Spleen (tissue), 13 donors: ENCODE data around the gene PPP2R3B. TPM values are rescaled to one million over a fixed set of nuclear protein-coding genes. Genes with fewer than 3 reads are reported as not detected.
A peak's percentile ranks its signal among the peaks of the same experiment; 100 is the strongest.

Source experiments
- DNase-seq: peaks from one replicate; pipeline ENCODE4 v3.0.0-alpha.2; 2020
- H3K27ac ChIP-seq, 8 donors: fragments of 200-600 bp; sonication (generic) in 7 of 8; 1 replicate in 4 of 8; 2 replicates in 4 of 8; pipeline versions ENCODE4 v1.5.0 to v1.8.0; 2016 to 2021; ENCODE audit warnings: inconsistent platforms in 4 of 8, mild to moderate bottlenecking in 4 of 8, moderate library complexity in 1 of 8
- H3K27me3 ChIP-seq, 7 donors: fragments of 200-600 bp; sonication (generic) in 6 of 7; replicated peaks in 1 of 7; 1 replicate in 4 of 7; 2 replicates in 3 of 7; pipeline versions ENCODE4 v1.5.0 to v1.8.0; 2016 to 2021; ENCODE audit warnings: inconsistent platforms in 3 of 7, mild to moderate bottlenecking in 1 of 7
- H3K36me3 ChIP-seq, 6 donors: fragments of 200-600 bp; sonication (generic) in 5 of 6; 1 replicate in 4 of 6; 2 replicates in 2 of 6; pipeline versions ENCODE4 v1.5.0 to v1.8.0; 2016 to 2021; ENCODE audit warnings: inconsistent platforms in 2 of 6
- H3K4me1 ChIP-seq, 6 donors: fragments of 200-600 bp; sonication (generic) in 5 of 6; 1 replicate in 3 of 6; 2 replicates in 3 of 6; pipeline versions ENCODE4 v1.5.0 to v1.8.0; 2016 to 2021; ENCODE audit warnings: inconsistent platforms in 3 of 6
- H3K4me3 ChIP-seq, 8 donors: fragments of 200-600 bp; sonication (generic) in 7 of 8; 1 replicate in 4 of 8; 2 replicates in 4 of 8; pipeline versions ENCODE4 v1.5.0 to v1.8.0; 2016 to 2021; ENCODE audit warnings: inconsistent platforms in 4 of 8, mild to moderate bottlenecking in 4 of 8, moderate library complexity in 2 of 8
- H3K9me3 ChIP-seq, 8 donors: fragments of 200-600 bp; sonication (generic) in 7 of 8; 1 replicate in 4 of 8; 2 replicates in 4 of 8; pipeline versions ENCODE4 v1.5.0 to v1.8.0; 2016 to 2021; ENCODE audit warnings: inconsistent platforms in 4 of 8
- CTCF ChIP-seq, 11 experiments: fragments of 200-600 bp in 7 of 11; fragments of 450-650 bp in 4 of 11; sonication (generic) in 4 of 11; IDR thresholded peaks in 8 of 11; conservative IDR thresholded peaks in 3 of 11; 1 replicate in 7 of 11; 2 replicates in 4 of 11; pipeline versions ENCODE4 v1.4.0 to v1.8.0; 2016 to 2021; ENCODE audit warnings: antibody characterized with exemption in 11 of 11, inconsistent platforms in 4 of 11, mild to moderate bottlenecking in 1 of 11
- POLR2A ChIP-seq, 3 donors: fragments of 450-650 bp; IDR thresholded peaks; one replicate each; pipeline ENCODE4 v1.5.1; 2017; ENCODE audit warnings: antibody characterized with exemption in 3 of 3, mild to moderate bottlenecking in 1 of 3
- POLR2AphosphoS5 ChIP-seq, 3 donors: sonication (generic); formaldehyde crosslinking; IDR thresholded peaks; one replicate each; pipeline ENCODE4 v1.5.1; 2017; ENCODE audit warnings: antibody characterized with exemption in 3 of 3
- WGBS, 5 donors: extraction: QIAGEN DNeasy Blood & Tissue Kit in 3 of 5; methylation state at CpG; one replicate each; pipeline versions ENCODE4 v1.1.5 to v1.1.7; 2013 to 2018; 5-methylcytosine and 5-hydroxymethylcytosine counted together
- intact Hi-C: fragments of 100-400 bp; cut with DNase I; formaldehyde crosslinking; loops from one replicate; pipeline ENCODE4 v1.15.0; 2023; ENCODE audit warnings: low total_unique reads
- long read RNA-seq, 2 donors: transcript quantifications; one replicate each; lab custom pipeline, GENCODE V29; 2026
- polyA plus RNA-seq, 3 donors: library from polyadenylated mRNA; stranded (reverse); fragments of 200-250 nt; gene quantifications; one replicate each; pipeline ENCODE4 v1.2.1, GENCODE V29; 2013
- total RNA-seq, 7 donors: library from RNA; depleted of rRNA in 3 of 7; stranded (reverse); fragments of >200 nt in 3 of 7; fragmentation: NEBNext Ultra II Directional in 4 of 7; extraction: Animal tissue kit (Norgen Biotek cat#: 25700) in 4 of 7; gene quantifications; one replicate each; pipeline versions ENCODE4 v1.1.0 to v1.2.1, GENCODE V29; 2016 to 2021
- donor health status: healthy with polysubstance abuse.
- donor health status: DM: no; HTN: no; CAD: no; lungs with moderate emphysema.
- donor health status: DM: no; HTN: no; CAD: no.
- donor health status: Bipolar disorder and iron deficiency.
- donor health status: healthy.
- donor health status: DM: no; HTN: no; CAD: no.
- donor health status: DM: yes; HTN: yes; CAD: no.

Gene PPP2R3B
- 10 to 100 TPM; 12.6 to 34.2 (median 24.4) TPM for total RNA-seq
- 10 to 100 TPM; 27.0 to 62.2 (median 45.8) TPM for polyA plus RNA-seq
- long read RNA-seq, donor 1, partial matches to known transcripts = 0 of 5 reads
- long read RNA-seq, donor 1, other reads (novel, unspliced or antisense) = 0 of 5 reads
- long read RNA-seq, donor 2, partial matches to known transcripts = 0 of 3 reads
- long read RNA-seq, donor 2, other reads (novel, unspliced or antisense) = 0 of 3 reads

GRCh38 chrX:386768-387575, at the start of gene PPP2R3B:
PPP2R3B (minus strand) TSS chrX:386907; CDS start chrX:386691, 216 bp downstream.
- Histone ChIP-seq H3K9me3 (no peaks in the 10 kb centered on the region), H3K27me3 (no peaks in the 10 kb centered on the region), H3K4me1 (peaks cover 3 to 22% (median 15%) of the 10 kb centered on the region in 6 donors), H3K36me3 (no peaks in the 10 kb centered on the region), H3K27ac (peak within 1 kb of the TSS; percentile 93 to 100 (median 98)), H3K4me3 (peak within 1 kb of the TSS; percentile 58 to 98 (median 85))
- intact Hi-C loops = no loop called here
- 0 to 1% (median 0%) methylated on average over 23 to 102 of the region's 102 CpGs for WGBS, 5 donors
- peak; percentile 100 for DNase-seq
- TF ChIP-seq CTCF (IDR thresholded peaks at IDR 0.05 in 8 of 11, conservative IDR thresholded peaks at IDR 0.05 in 3 of 11) = peak in 4 of 11 experiments; percentile 23 to 41 (median 38)
- peak; percentile 91 to 96 (median 92) for TF ChIP-seq POLR2AphosphoS5 (IDR thresholded peaks at IDR 0.05)
- TF ChIP-seq POLR2A (IDR thresholded peaks at IDR 0.05) = peak in 2 of 3 donors; percentile 24 to 87

- Histone ChIP-seq H3K36me3 (no peaks in the 10 kb centered on the region), H3K27me3 (peaks cover 0 to 24% (median 0%) of the 10 kb centered on the region in 7 donors), H3K4me1 (no peaks in the 10 kb centered on the region), H3K4me3 (no peak overlapping the region), H3K27ac (no peak overlapping the region), H3K9me3 (no peaks in the 10 kb centered on the region)
- TF ChIP-seq CTCF (IDR thresholded peaks at IDR 0.05 in 8 of 11, conservative IDR thresholded peaks at IDR 0.05 in 3 of 11) (no peak), POLR2AphosphoS5 (IDR thresholded peaks at IDR 0.05) (no peak), POLR2A (IDR thresholded peaks at IDR 0.05) (no peak)
- DNase-seq = peak; percentile 41
- intact Hi-C loops = no loop called here
- WGBS, 5 donors = 69 to 84% (median 72%) methylated on average over 28 to 29 of the region's 29 CpGs
Measured at GRCh38 chrX:435536-436122, 48.9 kb upstream of the PPP2R3B start.

GRCh38 chrX:434946-435345, 48.2 kb upstream of the PPP2R3B start:
- Histone ChIP-seq H3K4me3 (no peak overlapping the region), H3K36me3 (no peaks in the 10 kb centered on the region), H3K27ac (no peak overlapping the region), H3K9me3 (no peaks in the 10 kb centered on the region), H3K27me3 (peaks cover 0 to 24% (median 0%) of the 10 kb centered on the region in 7 donors), H3K4me1 (no peaks in the 10 kb centered on the region)
- intact Hi-C loops = no loop called here
- WGBS, 5 donors = 62 to 71% (median 65%) methylated on average over 17 of the region's 17 CpGs
- DNase-seq = peak; percentile 49
- TF ChIP-seq POLR2A (IDR thresholded peaks at IDR 0.05) (no peak), CTCF (IDR thresholded peaks at IDR 0.05 in 8 of 11, conservative IDR thresholded peaks at IDR 0.05 in 3 of 11) (no peak), POLR2AphosphoS5 (IDR thresholded peaks at IDR 0.05) (no peak)
